Neural progenitor cell (in vitro differentiated cells): ENCODE data around the gene ROR2. TPM values are rescaled to one million over a fixed set of nuclear protein-coding genes. Genes with fewer than 3 reads are reported as not detected.
"Not testable (repeated sequence)": the region's sequence is repeated elsewhere in the genome, so short reads cannot be mapped to it uniquely, and the experiment has no call there.

Experiments used
- DNase-seq: peaks from one replicate; pipeline ENCODE4 v3.0.0-alpha.2; 2016; ENCODE audit warnings: low spot score
- H2AFZ ChIP-seq: fragments of 200-600 bp; sonication (generic); replicated peaks from 2 replicates; pipeline ENCODE4 v1.6.1; 2016; ENCODE audit warnings: antibody characterized with exemption
- H3F3A ChIP-seq: fragments of 200-600 bp; sonication (generic); 2 replicates; pipeline ENCODE4 v1.6.1; 2016; ENCODE audit warnings: antibody characterized with exemption, low read depth
- H3K27ac ChIP-seq: fragments of 200-600 bp; sonication (generic); 2 replicates; pipeline ENCODE4 v1.5.1; 2016; ENCODE audit warnings: mild to moderate bottlenecking
- H3K27me3 ChIP-seq: fragments of 200-600 bp; sonication (generic); 2 replicates; pipeline ENCODE4 v1.6.1; 2016; ENCODE audit warnings: mild to moderate bottlenecking, moderate library complexity
- H3K36me3 ChIP-seq: fragments of 200-600 bp; sonication (generic); 2 replicates; pipeline ENCODE4 v1.5.1; 2016
- H3K4me1 ChIP-seq: fragments of 200-600 bp; sonication (generic); 2 replicates; pipeline ENCODE4 v1.6.1; 2016; ENCODE audit warnings: mixed run types
- H3K4me2 ChIP-seq: fragments of 200-600 bp; sonication (generic); 2 replicates; pipeline ENCODE4 v1.6.1; 2016
- H3K4me3 ChIP-seq: fragments of 200-600 bp; sonication (generic); 2 replicates; pipeline ENCODE4 v1.5.1; 2016
- H3K79me2 ChIP-seq: fragments of 200-600 bp; sonication (generic); 2 replicates; pipeline ENCODE4 v1.6.1; 2016; ENCODE audit warnings: low read depth
- H3K9ac ChIP-seq: fragments of 200-600 bp; sonication (generic); 2 replicates; pipeline ENCODE4 v1.6.1; 2016
- H3K9me3 ChIP-seq: fragments of 200-600 bp; sonication (generic); 2 replicates; pipeline ENCODE4 v1.5.1; 2016; ENCODE audit warnings: low read depth
- H4K20me1 ChIP-seq: fragments of 200-600 bp; sonication (generic); 2 replicates; pipeline ENCODE4 v1.6.1; 2016; ENCODE audit warnings: low read depth
- H3K27ac Mint-ChIP-seq: 3 replicates; pipeline ENCODE4 v1.8.0; 2021; ENCODE audit warnings: mixed read lengths
- H3K27me3 Mint-ChIP-seq: 2 replicates; pipeline ENCODE4 v1.8.0; 2022; ENCODE audit warnings: low read depth, mild to moderate bottlenecking, inconsistent platforms, moderate library complexity, mixed read lengths; ENCODE audit not compliant: insufficient read depth
- H3K36me3 Mint-ChIP-seq: 3 replicates; pipeline ENCODE4 v1.8.0; 2021; ENCODE audit warnings: mixed read lengths
- H3K4me1 Mint-ChIP-seq: 3 replicates; pipeline ENCODE4 v1.8.0; 2021; ENCODE audit warnings: mixed read lengths
- H3K4me3 Mint-ChIP-seq: 3 replicates; pipeline ENCODE4 v1.8.0; 2021; ENCODE audit warnings: mild to moderate bottlenecking, moderate library complexity, mixed read lengths
- H3K9me3 Mint-ChIP-seq: 3 replicates; pipeline ENCODE4 v1.8.0; 2020; ENCODE audit warnings: mixed read lengths
- CTCF ChIP-seq: fragments of 200-600 bp; sonication (generic); IDR thresholded peaks from 2 replicates; pipeline ENCODE4 v1.5.1; 2017; ENCODE audit warnings: antibody characterized with exemption, mild to moderate bottlenecking
- EZH2 ChIP-seq: fragments of 200-600 bp; sonication (generic); IDR thresholded peaks from 2 replicates; pipeline ENCODE4 v1.6.1; 2017; ENCODE audit warnings: antibody characterized with exemption, mild to moderate bottlenecking, moderate library complexity
- EZH2phosphoT487 ChIP-seq: fragments of 200-600 bp; sonication (generic); IDR thresholded peaks from 2 replicates; pipeline ENCODE4 v1.6.1; 2017; ENCODE audit warnings: antibody characterized with exemption
- total RNA-seq: library from RNA; depleted of rRNA; stranded (reverse); fragments of >200 nt; gene quantifications from 2 replicates; pipeline ENCODE4 v1.2.3, GENCODE V29; 2015; ENCODE audit warnings: low replicate concordance

Gene ROR2
- total RNA-seq, 1 donor from 2014 or later, result 20.1 TPM

GRCh38 chr9:91625331-91625730 is 324.7 kb downstream of the ROR2 start:
- DNase-seq, result no peak
- H4K20me1 ChIP-seq, result no peaks in the 10 kb centered on the region
- TF ChIP-seq EZH2, result no peak
- no peak for TF ChIP-seq EZH2phosphoT487
- no peak for TF ChIP-seq CTCF
- Mint-ChIP-seq H3K27me3 (peaks cover 6% of the 10 kb centered on the region), H3K9me3 (peaks cover 8% of the 10 kb centered on the region), H3K36me3 (no peaks in the 10 kb centered on the region), H3K27ac (no peak overlapping the region), H3K4me1 (no peaks in the 10 kb centered on the region), H3K4me3 (no peak overlapping the region)
- no peaks in the 10 kb centered on the region for H3K36me3 ChIP-seq
- H3K27me3 ChIP-seq, result no peaks in the 10 kb centered on the region
- H3K4me3 ChIP-seq, result no peak overlapping the region
- no peaks in the 10 kb centered on the region for H3K4me1 ChIP-seq
- H2AFZ ChIP-seq, result no peak overlapping the region
- H3K27ac ChIP-seq, result no peak overlapping the region
- no peaks in the 10 kb centered on the region for H3K79me2 ChIP-seq
- no peak overlapping the region for H3K9ac ChIP-seq
- no peaks in the 10 kb centered on the region for H3F3A ChIP-seq
- H3K4me2 ChIP-seq, result no peak overlapping the region
- no peaks in the 10 kb centered on the region for H3K9me3 ChIP-seq

GRCh38 chr9:91623004-91623403 is 327.0 kb downstream of the ROR2 start:
- H4K20me1 ChIP-seq, result no peaks in the 10 kb centered on the region
- no peaks in the 10 kb centered on the region for H3K9me3 ChIP-seq
- H3K27ac Mint-ChIP-seq, result no peak overlapping the region
- no peak for DNase-seq
- TF ChIP-seq CTCF (no peak), EZH2 (no peak), EZH2phosphoT487 (no peak)
- H3K4me1 ChIP-seq, result no peaks in the 10 kb centered on the region
- H3K9ac ChIP-seq, result no peak overlapping the region
- no peaks in the 10 kb centered on the region for H3K4me1 Mint-ChIP-seq
- no peaks in the 10 kb centered on the region for H3K36me3 ChIP-seq
- no peaks in the 10 kb centered on the region for H3K79me2 ChIP-seq
- peaks cover 7% of the 10 kb centered on the region for H3K27me3 Mint-ChIP-seq
- no peaks in the 10 kb centered on the region for H3F3A ChIP-seq
- no peaks in the 10 kb centered on the region for H3K36me3 Mint-ChIP-seq
- no peak overlapping the region for H3K4me2 ChIP-seq
- H3K27ac ChIP-seq, result no peak overlapping the region
- H3K9me3 Mint-ChIP-seq, result no peaks in the 10 kb centered on the region
- no peak overlapping the region for H3K4me3 ChIP-seq
- no peak overlapping the region for H2AFZ ChIP-seq
- H3K27me3 ChIP-seq, result no peaks in the 10 kb centered on the region
- H3K4me3 Mint-ChIP-seq, result no peak overlapping the region

- H3K36me3 Mint-ChIP-seq, H3K4me1 ChIP-seq, H3K9me3 Mint-ChIP-seq, H3K9me3 ChIP-seq, H3K36me3 ChIP-seq, H3K27me3 ChIP-seq, H4K20me1 ChIP-seq, H3K4me2 ChIP-seq, H3K4me3 Mint-ChIP-seq, DNase-seq, H3K27ac Mint-ChIP-seq, H3K27me3 Mint-ChIP-seq, H3K4me1 Mint-ChIP-seq, H3F3A ChIP-seq, H3K27ac ChIP-seq, H3K79me2 ChIP-seq, H3K9ac ChIP-seq, H3K4me3 ChIP-seq, H2AFZ ChIP-seq: not testable (repeated sequence)
These were observed 327.9 kb downstream of the ROR2 start for GRCh38 chr9:91622121-91622520.

GRCh38 chr9:91614044-91614443 is 336.0 kb downstream of the ROR2 start:
- not testable (repeated sequence) for H3K27ac ChIP-seq, H3K27me3 ChIP-seq, H2AFZ ChIP-seq, H3K4me3 Mint-ChIP-seq, H3K4me3 ChIP-seq, H3F3A ChIP-seq, H3K27me3 Mint-ChIP-seq, H3K9ac ChIP-seq, DNase-seq, H3K36me3 ChIP-seq, H4K20me1 ChIP-seq, H3K4me2 ChIP-seq, H3K4me1 Mint-ChIP-seq, H3K79me2 ChIP-seq, H3K9me3 Mint-ChIP-seq, H3K36me3 Mint-ChIP-seq, H3K4me1 ChIP-seq, H3K27ac Mint-ChIP-seq, H3K9me3 ChIP-seq
